ENCODE results near the gene KDM4F.
"Not testable (repeated sequence)": the region's sequence is repeated elsewhere in the genome, so short reads cannot be mapped to it uniquely, and the experiment has no call there.

The KDM4F gene

GRCh38 chr11:95049122-95049521, at the start of gene KDM4F:
KDM4F (plus strand) TSS chr11:95049422.
- not testable (repeated sequence) for DNase-seq (ENCODE audit: low read depth in 2 of 3, low spot score in 2 of 3)

DNA sequence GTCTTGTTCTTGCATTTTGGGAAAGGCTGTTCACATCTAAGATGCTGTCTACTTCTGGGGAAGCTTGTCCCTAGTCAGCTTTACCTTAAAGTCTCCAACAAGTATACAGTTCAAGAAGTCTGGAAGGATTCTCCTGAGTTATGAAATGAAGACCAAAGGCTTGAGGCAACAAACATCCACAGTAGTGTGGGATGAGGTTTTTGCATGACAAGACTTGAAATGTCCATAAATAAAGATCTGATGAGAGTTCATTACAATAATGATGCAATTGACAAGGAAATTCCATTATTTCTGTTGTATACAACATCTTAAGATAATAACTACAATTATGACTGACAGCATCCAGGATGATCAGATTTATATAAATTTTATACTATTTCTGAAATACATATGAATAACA, 45.5 kb upstream of the KDM4F start:
- no peak for DNase-seq (ENCODE audit: low read depth in 2 of 3, low spot score in 2 of 3)

- no peak for DNase-seq (ENCODE audit: low read depth in 2 of 3, low spot score in 2 of 3)
These were observed 43.6 kb upstream of the KDM4F start for GRCh38 chr11:95005642-95006041.

DNA sequence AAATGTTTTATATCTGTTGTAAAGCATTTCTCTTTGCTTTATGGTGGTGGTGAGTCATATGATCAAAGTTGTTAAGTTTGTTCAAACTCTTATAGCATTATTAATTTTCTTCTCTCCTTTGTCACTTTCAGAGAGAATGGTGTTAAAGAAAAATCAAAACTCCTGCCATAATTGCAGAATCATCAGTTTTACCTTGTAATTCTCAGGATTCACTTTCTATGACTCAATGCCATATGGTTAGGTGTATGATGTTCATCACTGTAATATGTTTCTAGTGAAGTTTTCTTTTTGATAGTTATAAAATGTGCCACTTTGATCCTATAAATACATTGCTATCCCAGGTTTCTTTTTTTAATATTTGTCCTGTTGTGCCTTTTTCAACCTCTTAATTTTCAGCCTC, 37.8 kb upstream of the KDM4F start:
- no peak for DNase-seq (ENCODE audit: low read depth in 2 of 3, low spot score in 2 of 3)

- DNase-seq (ENCODE audit: low read depth in 2 of 3, low spot score in 2 of 3), result no peak
These were observed 34.9 kb upstream of the KDM4F start for GRCh38 chr11:95014184-95014821.

- no peak for DNase-seq (ENCODE audit: low read depth in 2 of 3, low spot score in 2 of 3)
These were observed 33.1 kb upstream of the KDM4F start for GRCh38 chr11:95016139-95016538.

- DNase-seq (ENCODE audit: low read depth in 2 of 3, low spot score in 2 of 3), result not testable (repeated sequence)
These were observed 27.8 kb upstream of the KDM4F start for GRCh38 chr11:95021468-95021867.

- DNase-seq (ENCODE audit: low read depth in 2 of 3, low spot score in 2 of 3), result no peak
These were observed 24.3 kb upstream of the KDM4F start, which contains the start of gene KDM4E for GRCh38 chr11:95024958-95025357. KDM4E (plus strand) TSS chr11:95025258; CDS start chr11:95025558, 300 bp downstream.

DNA sequence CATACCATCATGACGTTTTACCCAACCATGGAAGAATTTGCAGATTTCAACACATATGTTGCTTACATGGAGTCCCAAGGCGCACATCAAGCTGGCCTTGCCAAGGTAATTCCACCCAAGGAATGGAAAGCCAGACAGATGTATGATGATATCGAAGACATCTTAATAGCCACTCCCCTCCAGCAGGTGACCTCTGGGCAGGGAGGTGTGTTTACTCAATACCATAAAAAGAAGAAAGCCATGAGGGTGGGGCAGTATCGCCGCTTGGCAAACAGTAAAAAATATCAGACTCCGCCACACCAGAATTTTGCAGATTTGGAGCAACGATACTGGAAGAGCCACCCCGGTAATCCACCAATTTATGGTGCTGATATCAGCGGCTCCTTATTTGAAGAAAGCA, 23.6 kb upstream of the KDM4F start:
- not testable (repeated sequence) for DNase-seq (ENCODE audit: low read depth in 2 of 3, low spot score in 2 of 3)

DNA sequence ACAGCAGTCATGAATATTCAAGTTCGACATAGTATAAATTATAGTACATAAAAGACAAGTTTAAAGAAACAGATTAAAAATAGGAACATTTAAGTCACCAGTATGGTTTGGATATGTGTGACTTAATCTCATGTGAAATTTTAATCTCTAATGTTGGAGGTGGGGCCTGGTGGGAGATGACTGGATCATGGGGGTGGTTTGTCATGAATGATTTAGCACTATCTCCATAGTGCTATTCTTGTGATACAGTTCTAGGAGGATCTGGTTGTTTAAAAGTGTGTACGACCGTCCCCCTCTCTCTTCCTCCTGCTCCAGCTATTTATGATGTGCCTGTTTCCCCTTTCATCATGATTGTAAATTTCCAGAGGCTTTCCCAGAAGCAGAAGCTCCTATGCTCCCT, 20.9 kb upstream of the KDM4F start:
- DNase-seq (ENCODE audit: low read depth in 2 of 3, low spot score in 2 of 3), result no peak

DNA sequence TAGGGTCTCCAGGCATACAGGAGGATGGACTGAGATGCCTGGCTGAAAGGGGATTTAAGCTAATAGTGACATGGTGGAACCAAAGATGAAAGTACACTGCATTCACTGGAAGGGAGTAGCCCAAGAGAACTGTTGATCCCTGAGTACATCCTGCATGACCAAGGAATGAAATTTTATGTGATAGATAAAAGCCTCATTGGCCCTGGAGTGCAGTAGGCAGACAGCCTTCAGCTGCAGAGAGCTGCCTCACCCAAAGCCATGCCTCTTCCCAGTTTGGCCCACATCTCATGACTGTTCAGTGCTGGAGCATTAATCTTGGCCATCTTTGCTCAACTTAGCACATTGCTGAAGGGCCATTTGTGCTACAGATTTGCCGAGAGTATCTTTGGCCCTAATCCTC, 16.2 kb upstream of the KDM4F start:
- DNase-seq (ENCODE audit: low read depth in 2 of 3, low spot score in 2 of 3), result no peak

- no peak for DNase-seq (ENCODE audit: low read depth in 2 of 3, low spot score in 2 of 3)
These were observed 13.9 kb upstream of the KDM4F start for GRCh38 chr11:95035316-95035715.

- not testable (repeated sequence) for DNase-seq (ENCODE audit: low read depth in 2 of 3, low spot score in 2 of 3)
These were observed 11.7 kb upstream of the KDM4F start for GRCh38 chr11:95037356-95038035.

GRCh38 chr11:95042239-95042638, 7.0 kb upstream of the KDM4F start:
- no peak for DNase-seq (ENCODE audit: low read depth in 2 of 3, low spot score in 2 of 3)

DNA sequence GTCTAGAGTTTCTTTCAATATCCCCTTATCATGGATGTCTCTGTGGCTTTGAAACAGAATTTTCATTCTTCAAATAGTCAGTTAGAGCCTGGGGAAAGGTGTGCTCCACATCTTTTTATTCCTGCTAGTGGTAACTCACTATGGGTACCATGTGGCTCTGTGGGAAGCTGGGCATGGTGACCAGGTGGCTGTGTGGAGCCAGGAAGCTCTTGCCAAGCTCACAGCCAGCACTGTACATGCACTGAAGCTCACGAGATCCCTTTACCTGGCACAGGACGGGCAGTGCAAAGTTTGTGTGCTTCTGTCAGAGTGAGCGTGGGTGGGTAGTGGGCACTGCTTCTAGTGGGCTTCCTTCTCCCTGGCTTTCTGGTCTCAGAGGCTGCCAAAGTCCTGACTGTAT, 6.3 kb upstream of the KDM4F start:
- DNase-seq (ENCODE audit: low read depth in 2 of 3, low spot score in 2 of 3), result no peak

- DNase-seq (ENCODE audit: low read depth in 2 of 3, low spot score in 2 of 3), result no peak
These were observed 5.2 kb upstream of the KDM4F start for GRCh38 chr11:95044010-95044409.

- no peak for DNase-seq (ENCODE audit: low read depth in 2 of 3, low spot score in 2 of 3)
These were observed 3.4 kb upstream of the KDM4F start for GRCh38 chr11:95045812-95046211.

DNA sequence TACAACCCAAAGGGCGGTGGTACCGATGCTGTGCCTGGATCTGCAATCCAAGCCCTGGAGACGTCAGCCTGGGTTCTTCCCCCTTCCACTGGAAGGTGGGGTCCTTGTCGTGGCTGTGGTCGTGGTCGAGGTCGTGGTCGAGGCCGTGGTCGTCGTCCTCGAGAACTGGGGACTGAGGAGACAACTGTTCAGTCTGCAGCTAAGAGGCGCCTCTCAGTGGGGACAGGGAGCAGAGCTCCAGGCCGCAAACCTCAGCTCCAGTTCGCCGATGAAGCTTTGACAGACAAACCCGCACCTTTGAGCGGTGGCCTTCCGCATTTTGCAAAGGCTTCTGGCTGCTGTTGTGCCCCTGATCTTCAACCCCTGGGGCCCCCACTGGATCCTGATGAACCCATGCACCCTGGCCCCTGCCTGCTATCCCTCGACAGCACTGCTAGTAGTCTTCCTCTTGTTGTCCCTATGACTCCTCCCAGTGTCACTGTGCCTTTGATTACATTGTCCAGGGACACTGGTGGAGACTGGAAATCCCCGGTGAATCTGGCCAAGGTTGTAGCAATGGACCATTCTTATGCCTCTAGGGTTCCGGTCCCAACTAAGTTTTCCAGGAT, 1.5 kb downstream of the KDM4F start:
- no peak for DNase-seq (ENCODE audit: low read depth in 2 of 3, low spot score in 2 of 3)

DNA sequence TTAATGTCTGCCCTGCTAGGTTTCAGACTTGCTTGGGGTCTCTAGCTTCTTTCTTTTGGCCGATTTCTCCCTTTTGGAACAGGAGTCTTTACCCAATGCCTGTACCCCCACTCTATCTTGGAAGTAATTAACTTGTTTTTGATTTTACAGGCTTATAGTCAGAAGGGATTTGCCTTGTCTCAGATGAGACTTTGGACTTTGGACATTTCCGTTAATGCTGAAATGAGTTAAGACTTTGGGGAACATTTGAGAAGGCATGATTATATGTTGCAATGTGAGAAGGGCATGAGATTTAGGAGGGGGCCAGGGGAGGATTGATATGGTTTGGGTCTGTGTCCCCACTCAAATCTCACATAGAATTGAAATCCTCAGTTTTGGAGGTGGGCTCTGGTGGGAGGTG, 5.1 kb downstream of the KDM4F start:
- no peak for DNase-seq (ENCODE audit: low read depth in 2 of 3, low spot score in 2 of 3)

- no peak for DNase-seq (ENCODE audit: low read depth in 2 of 3, low spot score in 2 of 3)
These were observed 6.2 kb downstream of the KDM4F start for GRCh38 chr11:95055283-95055897.

- DNase-seq (ENCODE audit: low read depth in 2 of 3, low spot score in 2 of 3), result no peak
These were observed 8.7 kb downstream of the KDM4F start for GRCh38 chr11:95057959-95058358.

DNA sequence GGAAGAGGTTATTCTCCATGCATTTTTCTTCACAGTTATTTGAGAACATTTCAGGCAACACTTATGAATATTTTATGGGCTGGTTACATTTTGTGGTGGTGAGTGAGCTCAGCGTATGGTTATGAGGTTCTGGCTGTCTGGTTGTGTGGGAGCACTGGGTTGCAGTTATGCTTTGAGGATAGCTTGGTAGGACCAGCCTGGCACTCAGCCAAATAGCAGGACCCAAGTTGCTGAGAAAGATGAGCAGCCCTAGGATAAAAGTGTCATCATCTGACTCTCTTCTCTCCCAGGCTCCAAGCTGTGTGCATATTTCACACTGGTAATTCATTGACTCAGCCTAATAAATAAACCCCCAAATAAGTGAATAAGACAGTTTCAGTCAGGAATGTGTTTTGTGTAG, 9.4 kb downstream of the KDM4F start:
- no peak for DNase-seq (ENCODE audit: low read depth in 2 of 3, low spot score in 2 of 3)
